NCI-H2107 treated with DMSO at 0.1 percent for 48 hours (cell line): ENCODE results near the gene HOXD12.

Experiments used
- DNase-seq: peaks from one replicate; lab custom pipeline; 2025; ENCODE audit not compliant: unreplicated experiment; lab: John Stamatoyannopoulos, UW

Gene HOXD12

GRCh38 chr2:176080540-176081375 lies 18.8 kb upstream of the HOXD12 start:
- DNase-seq: no peak

GRCh38 chr2:176081376-176081836 lies 18.2 kb upstream of the HOXD12 start:
- no peak for DNase-seq

- no peak for DNase-seq
Observed at GRCh38 chr2:176081837-176082524, 17.6 kb upstream of the HOXD12 start.

GRCh38 chr2:176082525-176082823 lies 17.1 kb upstream of the HOXD12 start:
- no peak for DNase-seq

- DNase-seq: no peak
Observed at GRCh38 chr2:176082824-176083751, 16.5 kb upstream of the HOXD12 start.

GRCh38 chr2:176083796-176084261 lies 15.8 kb upstream of the HOXD12 start, which contains the start of gene EVX2:
EVX2 (minus strand) TSS chr2:176083962; CDS start chr2:176083776, 186 bp downstream.
- no peak for DNase-seq

- no peak for DNase-seq
Observed at GRCh38 chr2:176084611-176085119, 14.9 kb upstream of the HOXD12 start.

GRCh38 chr2:176085120-176085788 lies 14.3 kb upstream of the HOXD12 start:
- no peak for DNase-seq

GRCh38 chr2:176085861-176086771 lies 13.5 kb upstream of the HOXD12 start:
- no peak for DNase-seq

- DNase-seq: no peak
Observed at GRCh38 chr2:176087330-176088047, 12.1 kb upstream of the HOXD12 start.

- no peak for DNase-seq
Observed at GRCh38 chr2:176088048-176088936, 11.3 kb upstream of the HOXD12 start.

GRCh38 chr2:176088937-176089842 lies 10.4 kb upstream of the HOXD12 start:
- DNase-seq: no peak

- DNase-seq: no peak
Observed at GRCh38 chr2:176089843-176090395, 9.7 kb upstream of the HOXD12 start.

GRCh38 chr2:176090862-176091261 lies 8.7 kb upstream of the HOXD12 start:
- DNase-seq: no peak

- no peak for DNase-seq
Observed at GRCh38 chr2:176091329-176092258, 8.0 kb upstream of the HOXD12 start.
